Nephron progenitor cell (in vitro differentiated cells): ENCODE data around the gene TPD52L3.
A peak's percentile ranks its signal among the peaks of the same experiment; 100 is the strongest.

Experiments used
- DNase-seq: peaks from one replicate; pipeline ENCODE4 v3.0.0; 2021
- H3K27ac Mint-ChIP-seq: 2 replicates; pipeline ENCODE4 v1.8.0; 2021; ENCODE audit warnings: mild to moderate bottlenecking, moderate library complexity, mixed read lengths
- H3K27me3 Mint-ChIP-seq: 2 replicates; pipeline ENCODE4 v1.8.0; 2021; ENCODE audit warnings: mild to moderate bottlenecking, low read depth, mixed read lengths; ENCODE audit not compliant: poor library complexity
- H3K36me3 Mint-ChIP-seq: 2 replicates; pipeline ENCODE4 v1.8.0; 2021; ENCODE audit warnings: low read depth, mixed read lengths
- H3K4me1 Mint-ChIP-seq: 2 replicates; pipeline ENCODE4 v1.8.0; 2021; ENCODE audit warnings: mixed read lengths
- H3K4me3 Mint-ChIP-seq: 2 replicates; pipeline ENCODE4 v1.8.0; 2021; ENCODE audit warnings: mild to moderate bottlenecking, moderate library complexity, mixed read lengths
- H3K9me3 Mint-ChIP-seq: 2 replicates; pipeline ENCODE4 v1.8.0; 2021; ENCODE audit warnings: mild to moderate bottlenecking, moderate library complexity, mixed read lengths
- CTCF ChIP-seq: fragments of 200-600 bp; sonication (generic); IDR thresholded peaks from 2 replicates; pipeline ENCODE4 v1.5.0; 2021; ENCODE audit warnings: antibody characterized with exemption

The TPD52L3 gene

GRCh38 chr9:6356441-6356840 is 28.3 kb downstream of the TPD52L3 start:
- Mint-ChIP-seq H3K27ac (no peak overlapping the region), H3K27me3 (no peaks in the 10 kb centered on the region), H3K4me3 (no peak overlapping the region), H3K36me3 (no peaks in the 10 kb centered on the region), H3K9me3 (no peaks in the 10 kb centered on the region), H3K4me1 (peaks cover 24% of the 10 kb centered on the region)
- TF ChIP-seq CTCF, result no peak
- DNase-seq, result no peak

GRCh38 chr9:6356904-6357303 is 28.7 kb downstream of the TPD52L3 start:
- Mint-ChIP-seq H3K27me3 (no peaks in the 10 kb centered on the region), H3K9me3 (no peaks in the 10 kb centered on the region)

GRCh38 chr9:6367128-6367890 is 39.1 kb downstream of the TPD52L3 start:
- Mint-ChIP-seq H3K4me1 (peaks cover 15% of the 10 kb centered on the region), H3K36me3 (no peaks in the 10 kb centered on the region), H3K27ac (peak overlapping the region; percentile 11), H3K9me3 (peaks cover 27% of the 10 kb centered on the region), H3K27me3 (peaks cover 9% of the 10 kb centered on the region), H3K4me3 (no peak overlapping the region)
- no peak for DNase-seq
- TF ChIP-seq CTCF, result no peak

More at GRCh38 chr9:6356904-6357303, 28.7 kb downstream of the TPD52L3 start:
- DNase-seq, result no peak
- Mint-ChIP-seq H3K4me1 (peaks cover 19% of the 10 kb centered on the region), H3K27ac (no peak overlapping the region), H3K4me3 (no peak overlapping the region), H3K36me3 (no peaks in the 10 kb centered on the region)
- TF ChIP-seq CTCF, result no peak

GRCh38 chr9:6368831-6369230 is 40.7 kb downstream of the TPD52L3 start:
- no peak overlapping the region for H3K27ac Mint-ChIP-seq
- H3K4me3 Mint-ChIP-seq, result no peak overlapping the region
- peaks cover 3% of the 10 kb centered on the region for H3K27me3 Mint-ChIP-seq
- no peak for TF ChIP-seq CTCF
- DNase-seq, result no peak
- H3K4me1 Mint-ChIP-seq, result peaks cover 15% of the 10 kb centered on the region
- H3K9me3 Mint-ChIP-seq, result peaks cover 35% of the 10 kb centered on the region
- H3K36me3 Mint-ChIP-seq, result no peaks in the 10 kb centered on the region
